Ectodermal cell (in vitro differentiated cells): ENCODE data around the gene VDR.

ENCODE experiments used
- H3K27ac ChIP-seq: 2 replicates; pipeline ENCODE4 v1.7.0; 2013; ENCODE audit warnings: mild to moderate bottlenecking, low read depth, low read length; ENCODE audit not compliant: insufficient read depth, poor library complexity, severe bottlenecking
- H3K27me3 ChIP-seq: 2 replicates; pipeline ENCODE4 v1.7.0; 2013; ENCODE audit warnings: mild to moderate bottlenecking, low read length; ENCODE audit not compliant: insufficient read depth, control insufficient read depth, poor library complexity, severe bottlenecking
- H3K36me3 ChIP-seq: one replicate; pipeline ENCODE4 v1.7.0; 2013; ENCODE audit warnings: low read length; ENCODE audit not compliant: control insufficient read depth, insufficient read depth
- H3K4me1 ChIP-seq: one replicate; pipeline ENCODE4 v1.7.0; 2013; ENCODE audit warnings: low read length; ENCODE audit not compliant: control insufficient read depth, insufficient read depth
- H3K4me3 ChIP-seq: 2 replicates; pipeline ENCODE4 v1.7.0; 2013; ENCODE audit warnings: low read depth, low read length, control low read depth; ENCODE audit not compliant: insufficient read depth
- H3K9me3 ChIP-seq: 2 replicates; pipeline ENCODE4 v1.7.0; 2013; ENCODE audit warnings: mild to moderate bottlenecking, low read length, moderate library complexity; ENCODE audit not compliant: control insufficient read depth
- WGBS, 2 experiments: methylation state at CpG; one replicate each; pipeline ENCODE4 v1.1.7; 2013; ENCODE audit warnings: missing lambda C conversion rate in 2 of 2; 5-methylcytosine and 5-hydroxymethylcytosine counted together

VDR gene

DNA sequence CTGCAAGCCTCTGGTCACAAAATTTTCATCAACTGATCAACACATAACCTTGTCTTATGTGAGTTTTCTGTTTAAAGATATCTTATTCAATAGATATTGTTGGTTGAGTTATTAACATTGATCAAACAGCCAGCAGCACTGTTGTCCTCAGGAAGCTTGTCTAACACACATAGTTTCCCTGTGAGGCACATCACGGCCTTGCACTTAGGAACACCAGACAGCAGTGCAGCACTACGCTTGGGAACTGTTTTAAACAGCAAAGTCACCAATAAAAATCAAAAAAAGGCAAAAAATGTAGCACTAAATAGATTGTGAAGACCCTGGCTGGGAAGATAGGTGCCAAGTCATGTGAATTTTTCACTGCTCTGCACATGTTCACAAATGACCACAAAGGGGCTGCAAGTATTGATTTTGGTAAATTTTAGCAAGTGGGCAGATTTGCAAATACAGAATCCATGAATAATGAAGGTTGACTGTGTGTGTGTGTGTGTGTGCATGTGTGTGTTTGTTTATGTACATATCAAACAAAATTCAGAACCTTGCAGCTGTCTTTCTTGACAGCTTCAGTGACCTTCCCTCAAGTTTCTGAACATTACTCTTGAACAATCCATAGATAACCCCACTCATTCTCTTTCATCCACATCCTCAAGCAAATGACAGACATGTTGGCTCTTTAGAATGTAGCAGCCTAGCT, 28.9 kb downstream of the VDR start:
- H3K4me3 ChIP-seq: no peak overlapping the region
- no peaks in the 10 kb centered on the region for H3K36me3 ChIP-seq
- no peaks in the 10 kb centered on the region for H3K27me3 ChIP-seq
- no peaks in the 10 kb centered on the region for H3K9me3 ChIP-seq
- no peak overlapping the region for H3K27ac ChIP-seq
- H3K4me1 ChIP-seq: no peaks in the 10 kb centered on the region
- WGBS, 2 experiments: 88 to 92% methylated on average over 2 of the region's 2 CpGs

DNA sequence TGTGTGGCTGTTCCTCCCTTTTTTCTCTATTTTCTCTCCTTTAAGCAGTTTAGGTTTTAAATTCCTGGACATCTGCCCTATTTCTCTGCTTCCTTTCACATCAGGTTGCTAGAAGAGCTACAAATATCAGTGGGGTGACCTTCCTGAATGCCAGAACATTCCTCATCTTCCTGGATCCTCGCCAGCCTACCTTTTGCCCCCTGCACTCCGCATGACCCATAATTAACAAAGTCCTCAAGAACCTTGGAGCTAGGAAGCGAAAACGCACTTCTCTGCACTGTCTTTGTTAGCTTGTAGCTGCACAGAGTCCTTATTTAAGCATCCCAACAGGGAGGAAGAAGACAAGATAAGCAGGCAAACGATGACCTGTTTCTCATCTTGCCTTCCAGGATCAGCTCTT, 30.5 kb downstream of the VDR start:
- Histone ChIP-seq H3K4me1 (no peaks in the 10 kb centered on the region), H3K27ac (no peak overlapping the region), H3K36me3 (no peaks in the 10 kb centered on the region), H3K9me3 (no peaks in the 10 kb centered on the region), H3K27me3 (no peaks in the 10 kb centered on the region), H3K4me3 (no peak overlapping the region)
- 87 to 90% methylated on average over 5 of the region's 5 CpGs for WGBS, 2 experiments

DNA sequence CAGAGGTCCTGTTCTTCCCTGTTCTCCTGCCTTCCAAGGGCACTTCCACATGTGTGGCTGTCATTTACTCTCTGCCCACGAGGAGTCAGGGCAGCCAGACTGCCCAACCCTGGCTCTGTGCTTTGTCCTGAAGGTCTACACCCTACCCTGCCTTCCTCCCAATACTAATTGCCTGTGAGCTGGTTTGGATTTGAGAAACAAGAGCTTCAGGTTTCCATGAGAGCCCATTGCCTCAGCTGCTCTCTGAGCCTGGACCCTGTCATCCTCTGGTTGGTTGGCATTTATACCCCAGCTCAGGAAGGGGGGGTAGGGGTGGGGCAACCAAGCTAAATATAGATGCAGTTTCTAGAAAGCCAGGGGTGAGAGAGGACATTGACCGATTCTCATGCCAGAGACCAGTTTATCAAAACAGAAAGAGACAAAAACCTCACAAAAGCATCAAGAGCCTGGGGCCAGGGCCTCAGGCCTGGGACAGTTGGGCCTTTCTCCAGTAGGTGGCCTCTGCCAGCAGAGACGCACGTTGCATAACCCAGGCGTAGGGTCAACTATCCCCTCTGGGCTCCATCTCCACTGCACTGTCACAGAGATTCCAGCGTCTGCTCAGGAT, 34.5 kb downstream of the VDR start:
- Histone ChIP-seq H3K4me3 (no peak overlapping the region), H3K36me3 (no peaks in the 10 kb centered on the region), H3K9me3 (no peaks in the 10 kb centered on the region), H3K4me1 (no peaks in the 10 kb centered on the region), H3K27ac (no peak overlapping the region), H3K27me3 (no peaks in the 10 kb centered on the region)
- 50 to 51% methylated on average over 6 of the region's 6 CpGs for WGBS, 2 experiments

DNA sequence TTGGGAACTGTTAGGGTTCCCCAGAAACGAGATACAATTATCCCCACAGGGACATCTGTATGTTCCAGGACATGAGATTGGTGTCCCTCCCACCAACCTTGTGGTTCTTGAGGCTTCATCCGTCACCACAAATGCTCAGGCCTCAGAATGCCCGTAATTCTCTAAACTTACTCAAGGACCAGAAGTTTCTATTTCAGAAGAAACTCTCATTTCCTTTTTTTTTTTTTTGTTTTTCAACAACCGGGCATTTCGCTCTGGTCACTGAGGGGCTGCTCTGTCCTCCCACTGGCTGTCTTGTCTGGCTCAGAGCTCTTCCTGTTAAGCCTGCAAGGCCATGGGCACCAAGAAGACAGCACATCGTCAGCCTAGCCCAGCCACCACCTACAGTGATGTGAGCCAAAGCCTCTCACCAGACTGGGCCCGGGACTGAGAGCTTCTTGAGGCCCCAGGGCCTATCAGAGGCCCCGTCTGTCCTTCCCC, 36.2 kb downstream of the VDR start:
- Histone ChIP-seq H3K36me3 (no peaks in the 10 kb centered on the region), H3K4me3 (no peak overlapping the region), H3K27me3 (no peaks in the 10 kb centered on the region), H3K4me1 (no peaks in the 10 kb centered on the region), H3K27ac (no peak overlapping the region), H3K9me3 (no peaks in the 10 kb centered on the region)
- WGBS, 2 experiments: 91% methylated on average over 8 of the region's 8 CpGs

DNA sequence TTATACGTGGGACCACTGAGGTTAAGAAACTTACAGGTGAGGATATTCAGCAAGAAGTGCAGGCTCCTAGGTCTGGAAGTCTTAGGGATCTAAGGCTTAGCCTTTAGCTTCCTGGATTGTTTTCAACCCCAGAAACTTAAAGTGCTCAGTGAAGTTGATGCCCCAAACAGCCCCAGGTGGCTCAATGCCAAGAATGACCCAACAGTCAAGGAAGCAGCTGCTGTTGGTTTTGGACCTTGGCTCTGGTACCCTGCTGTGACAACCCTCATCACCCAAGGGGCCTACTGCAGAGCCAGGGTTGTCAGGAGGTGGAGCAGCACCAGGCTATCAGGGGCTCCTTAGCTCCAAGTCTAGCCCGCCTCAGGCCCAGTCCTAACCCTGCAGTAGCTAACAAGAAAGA, 36.8 kb downstream of the VDR start:
- H3K4me3 ChIP-seq: no peak overlapping the region
- no peaks in the 10 kb centered on the region for H3K27me3 ChIP-seq
- WGBS, 2 experiments: 89 to 97% methylated on average over 2 of the region's 2 CpGs
- H3K27ac ChIP-seq: no peak overlapping the region
- no peaks in the 10 kb centered on the region for H3K4me1 ChIP-seq
- no peaks in the 10 kb centered on the region for H3K36me3 ChIP-seq
- H3K9me3 ChIP-seq: no peaks in the 10 kb centered on the region

DNA sequence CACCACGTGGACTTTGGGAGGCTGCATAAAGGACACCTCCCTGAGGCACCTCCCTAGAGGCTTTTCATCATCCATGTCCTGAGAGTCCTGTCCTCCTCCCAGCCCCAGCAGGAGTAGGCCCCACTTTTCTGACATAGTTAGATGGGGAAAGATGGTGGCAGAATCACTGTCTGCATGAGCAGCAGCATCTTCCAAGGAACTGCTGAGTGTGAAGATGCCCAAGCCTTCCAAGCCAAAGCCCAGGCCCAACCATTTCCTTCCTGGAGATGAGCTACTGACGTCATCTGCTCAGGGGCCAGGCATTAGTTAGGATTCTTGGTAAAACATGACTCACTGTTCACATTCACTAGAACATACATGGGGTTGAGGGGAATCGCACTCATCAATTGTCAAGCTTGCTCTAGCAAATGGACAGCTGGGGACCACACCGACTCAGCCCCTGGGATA, 37.3 kb downstream of the VDR start:
- H3K27me3 ChIP-seq: no peaks in the 10 kb centered on the region
- 92 to 94% methylated on average over 4 of the region's 4 CpGs for WGBS, 2 experiments
- H3K36me3 ChIP-seq: no peaks in the 10 kb centered on the region
- no peaks in the 10 kb centered on the region for H3K9me3 ChIP-seq
- H3K27ac ChIP-seq: no peak overlapping the region
- H3K4me1 ChIP-seq: no peaks in the 10 kb centered on the region
- no peak overlapping the region for H3K4me3 ChIP-seq

DNA sequence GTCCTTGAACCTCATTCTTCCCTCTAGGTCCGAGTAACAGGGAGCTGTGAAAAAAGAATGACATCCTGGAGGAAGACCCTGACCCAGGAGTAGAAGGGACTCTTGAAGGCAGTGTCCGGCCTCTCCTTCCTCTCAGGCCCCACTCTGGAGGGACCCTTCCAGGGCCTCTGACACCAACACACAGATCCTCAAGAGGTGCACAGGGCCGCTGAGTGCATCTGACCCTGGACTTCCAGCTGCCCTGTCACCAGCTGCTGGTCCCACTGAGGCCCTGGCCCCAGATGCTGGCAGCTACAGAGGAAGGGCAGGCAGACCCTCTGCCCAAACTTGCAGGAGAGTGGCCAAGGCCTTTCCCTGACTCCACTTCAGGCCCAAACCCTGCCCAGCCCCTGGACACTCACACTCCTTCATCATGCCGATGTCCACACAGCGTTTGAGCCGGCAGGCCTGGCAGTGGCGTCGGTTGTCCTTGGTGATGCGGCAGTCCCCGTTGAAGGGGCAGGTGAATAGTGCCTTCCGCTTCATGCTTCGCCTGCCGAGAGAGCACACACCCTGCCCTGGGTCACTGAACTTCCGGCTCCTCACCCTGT, 40.1 kb downstream of the VDR start:
- Histone ChIP-seq H3K4me1 (no peaks in the 10 kb centered on the region), H3K27ac (no peak overlapping the region), H3K27me3 (no peaks in the 10 kb centered on the region), H3K36me3 (no peaks in the 10 kb centered on the region), H3K4me3 (no peak overlapping the region), H3K9me3 (no peaks in the 10 kb centered on the region)
- 93 to 94% methylated on average over 14 of the region's 14 CpGs for WGBS, 2 experiments

DNA sequence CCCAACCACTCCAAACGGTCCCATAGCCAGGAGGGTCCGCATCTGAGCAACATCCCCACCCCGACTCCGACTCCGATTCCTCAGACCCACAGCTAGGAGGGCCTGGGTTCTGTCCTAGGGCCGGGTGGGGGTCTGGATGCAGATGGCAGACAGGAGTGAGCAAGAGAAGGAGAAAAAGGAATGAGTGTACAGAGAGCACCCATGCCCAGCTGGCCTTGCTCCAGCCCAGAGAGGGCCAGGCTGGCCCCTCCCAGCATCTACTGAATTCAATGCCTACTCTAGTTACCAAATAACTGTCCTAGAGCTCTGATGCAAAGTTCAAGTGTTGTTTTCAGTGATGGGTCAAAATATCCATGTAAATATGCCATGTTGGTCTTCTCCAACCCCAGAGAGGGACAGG, 40.8 kb downstream of the VDR start:
- Histone ChIP-seq H3K27ac (no peak overlapping the region), H3K4me1 (no peaks in the 10 kb centered on the region), H3K36me3 (no peaks in the 10 kb centered on the region), H3K9me3 (no peaks in the 10 kb centered on the region), H3K4me3 (no peak overlapping the region), H3K27me3 (no peaks in the 10 kb centered on the region)
- WGBS, 2 experiments: 91 to 94% methylated on average over 6 of the region's 6 CpGs

DNA sequence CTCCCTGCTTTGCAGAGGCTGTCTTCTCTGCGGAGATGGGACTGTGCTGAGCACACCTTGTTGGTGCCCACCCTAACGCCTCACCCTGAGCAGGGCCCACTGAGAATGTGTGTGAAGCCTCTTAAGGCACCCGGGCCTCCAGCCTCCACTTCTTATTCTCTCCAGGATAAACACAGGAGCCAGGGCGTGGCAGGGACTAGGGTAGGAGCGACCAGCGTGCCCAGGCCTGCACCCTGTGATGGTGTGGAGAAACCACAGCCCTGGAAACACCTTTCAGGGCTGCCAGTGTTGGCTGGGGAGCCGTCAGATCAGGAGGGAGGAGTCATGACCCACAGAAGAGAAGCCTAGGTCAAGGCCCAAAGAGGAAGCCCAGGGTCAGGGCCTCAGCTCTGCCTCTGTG, 41.3 kb downstream of the VDR start:
- Histone ChIP-seq H3K4me1 (no peaks in the 10 kb centered on the region), H3K27ac (no peak overlapping the region), H3K27me3 (no peaks in the 10 kb centered on the region), H3K36me3 (no peaks in the 10 kb centered on the region), H3K4me3 (no peak overlapping the region), H3K9me3 (no peaks in the 10 kb centered on the region)
- 88 to 94% methylated on average over 7 of the region's 7 CpGs for WGBS, 2 experiments

DNA sequence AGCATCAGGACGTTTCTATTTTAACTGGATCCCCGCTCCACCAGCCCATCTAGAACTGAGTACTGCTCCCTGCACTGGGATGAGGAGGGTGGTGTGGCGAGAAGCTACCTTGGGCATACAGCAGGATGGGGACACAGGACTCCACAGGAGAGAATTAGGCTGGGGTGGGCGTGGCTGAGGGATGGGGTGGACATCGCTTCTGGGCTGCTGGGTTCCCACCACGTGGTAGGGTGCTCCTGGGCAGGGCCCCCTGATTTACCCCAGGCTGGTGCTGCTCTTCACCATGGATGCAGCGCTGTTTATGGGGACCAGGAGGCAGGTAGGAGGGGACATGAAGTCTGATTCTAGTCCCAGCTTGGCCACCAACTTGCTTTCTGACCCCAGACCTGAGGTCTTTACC, 41.9 kb downstream of the VDR start:
- Histone ChIP-seq H3K9me3 (no peaks in the 10 kb centered on the region), H3K4me3 (no peak overlapping the region), H3K27ac (no peak overlapping the region), H3K27me3 (no peaks in the 10 kb centered on the region), H3K36me3 (no peaks in the 10 kb centered on the region), H3K4me1 (no peaks in the 10 kb centered on the region)
- 92 to 93% methylated on average over 7 of the region's 7 CpGs for WGBS, 2 experiments
